LNCaP clone FGC (cell line): ENCODE results near the gene SYTL5.
"Not testable (repeated sequence)": the region's sequence is repeated elsewhere in the genome, so short reads cannot be mapped to it uniquely, and the experiment has no call there.

ENCODE experiments used
- DNase-seq: peaks from one replicate; pipeline ENCODE4 v3.0.0-alpha.2; 2011; ENCODE audit warnings: low read depth
- H3K4me3 ChIP-seq: 2 replicates; pipeline ENCODE4 v1.5.1; 2011; ENCODE audit warnings: mild to moderate bottlenecking, low read depth, low read length, control low read depth
- TF ChIP-seq, protein P1 (sequence below): IDR thresholded peaks from 2 replicates; pipeline ENCODE4 v1.5.1; 2012; ENCODE audit warnings: mild to moderate bottlenecking; ENCODE audit not compliant: control insufficient read depth, insufficient read depth; ENCODE audit errors: extremely low read depth

The SYTL5 gene

DNA sequence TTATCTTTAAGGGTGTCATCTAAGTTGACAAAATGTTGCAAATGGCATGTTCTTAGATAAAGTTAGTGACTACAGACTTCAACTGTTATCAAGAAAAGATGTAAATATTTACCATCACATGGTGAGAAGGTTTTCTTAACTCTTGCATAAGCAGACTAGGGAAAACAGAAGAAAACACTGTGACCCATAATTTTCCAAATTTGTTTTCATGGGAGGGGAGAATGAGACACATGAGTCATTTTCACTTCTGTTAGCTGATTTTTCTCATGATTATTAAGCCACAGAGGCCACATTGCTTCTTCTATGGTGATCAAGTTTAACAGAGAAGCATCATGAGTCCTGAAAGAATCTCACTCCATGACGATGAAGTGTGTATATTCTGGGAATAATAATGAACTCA, 30.2 kb upstream of the SYTL5 start:
- DNase-seq = no peak
- H3K4me3 ChIP-seq = no peak overlapping the region
- TF ChIP-seq, protein P1, sequence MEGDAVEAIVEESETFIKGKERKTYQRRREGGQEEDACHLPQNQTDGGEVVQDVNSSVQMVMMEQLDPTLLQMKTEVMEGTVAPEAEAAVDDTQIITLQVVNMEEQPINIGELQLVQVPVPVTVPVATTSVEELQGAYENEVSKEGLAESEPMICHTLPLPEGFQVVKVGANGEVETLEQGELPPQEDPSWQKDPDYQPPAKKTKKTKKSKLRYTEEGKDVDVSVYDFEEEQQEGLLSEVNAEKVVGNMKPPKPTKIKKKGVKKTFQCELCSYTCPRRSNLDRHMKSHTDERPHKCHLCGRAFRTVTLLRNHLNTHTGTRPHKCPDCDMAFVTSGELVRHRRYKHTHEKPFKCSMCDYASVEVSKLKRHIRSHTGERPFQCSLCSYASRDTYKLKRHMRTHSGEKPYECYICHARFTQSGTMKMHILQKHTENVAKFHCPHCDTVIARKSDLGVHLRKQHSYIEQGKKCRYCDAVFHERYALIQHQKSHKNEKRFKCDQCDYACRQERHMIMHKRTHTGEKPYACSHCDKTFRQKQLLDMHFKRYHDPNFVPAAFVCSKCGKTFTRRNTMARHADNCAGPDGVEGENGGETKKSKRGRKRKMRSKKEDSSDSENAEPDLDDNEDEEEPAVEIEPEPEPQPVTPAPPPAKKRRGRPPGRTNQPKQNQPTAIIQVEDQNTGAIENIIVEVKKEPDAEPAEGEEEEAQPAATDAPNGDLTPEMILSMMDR = no peak

DNA sequence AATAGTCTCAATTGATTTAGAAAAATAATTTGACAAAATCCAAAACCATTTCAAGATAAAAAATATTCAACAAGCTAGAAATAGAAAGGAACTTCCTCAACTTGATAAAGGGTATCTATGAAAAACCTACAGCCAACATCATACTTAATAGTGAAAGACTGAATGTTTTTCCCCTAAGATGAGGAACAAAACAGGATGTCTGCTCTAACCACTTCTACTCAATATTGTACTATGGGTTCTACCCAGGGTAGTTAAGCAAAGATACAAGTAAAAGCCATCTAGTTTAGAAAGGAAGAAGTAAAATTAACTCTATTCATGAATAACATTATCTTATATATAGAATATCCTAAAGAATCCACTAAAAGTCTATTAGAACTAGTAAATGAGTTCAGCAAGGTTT, 21.5 kb upstream of the SYTL5 start:
- no peak for DNase-seq
- no peak overlapping the region for H3K4me3 ChIP-seq
- TF ChIP-seq, protein P1 = no peak

DNA sequence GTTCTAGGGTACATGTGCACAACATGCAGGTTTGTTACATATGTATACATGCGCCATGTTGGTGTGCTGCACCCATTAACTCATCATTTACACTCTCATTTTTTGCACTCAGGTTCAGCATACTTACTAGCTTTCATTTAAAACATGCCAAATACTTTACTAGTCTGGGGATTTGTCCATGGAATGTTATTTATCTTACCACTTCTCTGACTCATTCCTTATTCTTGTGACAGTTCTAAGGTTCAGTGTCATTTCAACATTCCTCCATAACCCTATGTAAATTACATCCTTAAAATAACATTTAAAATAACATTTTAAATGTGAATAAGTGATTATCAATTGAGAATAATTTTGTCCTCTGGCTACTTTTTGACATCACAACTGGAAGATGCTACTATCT, 19.5 kb upstream of the SYTL5 start:
- no peak overlapping the region for H3K4me3 ChIP-seq
- DNase-seq = no peak
- TF ChIP-seq, protein P1 = no peak

DNA sequence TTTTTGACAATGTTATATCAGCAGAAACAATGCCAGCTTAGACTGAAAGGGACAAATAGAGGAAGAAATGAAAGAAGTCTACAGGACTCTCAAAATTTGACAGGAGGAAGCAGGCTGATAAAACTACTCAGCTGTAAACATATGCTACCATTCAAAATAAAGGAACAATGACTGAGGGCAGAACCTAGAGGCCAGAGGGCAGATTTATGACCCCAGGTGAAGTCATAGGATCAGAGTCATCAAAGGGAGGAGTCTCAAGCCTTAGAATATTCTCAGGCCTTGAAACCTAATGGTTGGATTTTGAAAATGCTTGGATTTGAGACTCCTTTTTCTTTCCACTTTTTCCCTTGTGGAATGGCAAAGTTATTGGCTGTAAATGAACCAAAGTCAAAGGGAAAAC, 17.0 kb upstream of the SYTL5 start:
- DNase-seq = no peak
- H3K4me3 ChIP-seq = no peak overlapping the region
- TF ChIP-seq, protein P1 = no peak

DNA sequence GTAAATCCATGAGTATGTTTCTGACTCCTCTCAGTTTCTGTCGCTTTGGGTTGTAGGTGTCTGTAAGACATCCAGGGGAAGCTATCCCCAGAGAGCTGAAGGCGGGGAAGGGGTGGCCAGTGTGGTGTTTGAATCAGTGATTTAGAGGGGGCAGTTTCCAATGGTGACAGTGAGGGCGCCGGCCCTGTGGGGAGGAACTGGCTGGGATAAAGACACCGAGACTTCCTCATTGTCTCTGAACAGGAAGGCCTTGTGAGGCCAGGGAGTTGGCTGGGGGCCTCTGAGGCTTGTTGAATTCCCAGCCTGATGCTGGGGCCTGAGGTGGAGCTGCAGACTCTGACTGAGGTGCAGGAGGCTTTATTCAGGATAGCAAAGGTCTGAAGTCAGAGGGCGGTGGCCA, 15.1 kb upstream of the SYTL5 start:
- not testable (repeated sequence) for DNase-seq, H3K4me3 ChIP-seq

DNA sequence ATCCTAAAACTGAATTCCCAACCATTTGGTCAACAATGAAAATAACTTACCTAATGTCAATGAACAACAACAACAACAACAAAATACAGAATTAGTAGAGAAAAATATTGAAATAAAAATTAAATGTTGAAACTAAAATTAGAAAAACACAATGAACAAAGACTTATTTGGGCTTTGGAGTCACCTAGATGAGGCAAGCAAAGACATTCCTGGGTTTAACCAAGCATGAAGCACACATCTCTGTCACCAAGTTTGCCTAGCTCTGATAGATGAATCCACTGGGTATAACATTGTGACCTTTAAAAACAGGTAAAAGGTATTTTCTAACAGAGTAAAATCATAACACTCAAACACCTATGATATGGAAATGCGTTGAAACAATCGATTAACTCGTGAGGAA, 13.2 kb upstream of the SYTL5 start:
- no peak overlapping the region for H3K4me3 ChIP-seq
- TF ChIP-seq, protein P1 = no peak
- no peak for DNase-seq

DNA sequence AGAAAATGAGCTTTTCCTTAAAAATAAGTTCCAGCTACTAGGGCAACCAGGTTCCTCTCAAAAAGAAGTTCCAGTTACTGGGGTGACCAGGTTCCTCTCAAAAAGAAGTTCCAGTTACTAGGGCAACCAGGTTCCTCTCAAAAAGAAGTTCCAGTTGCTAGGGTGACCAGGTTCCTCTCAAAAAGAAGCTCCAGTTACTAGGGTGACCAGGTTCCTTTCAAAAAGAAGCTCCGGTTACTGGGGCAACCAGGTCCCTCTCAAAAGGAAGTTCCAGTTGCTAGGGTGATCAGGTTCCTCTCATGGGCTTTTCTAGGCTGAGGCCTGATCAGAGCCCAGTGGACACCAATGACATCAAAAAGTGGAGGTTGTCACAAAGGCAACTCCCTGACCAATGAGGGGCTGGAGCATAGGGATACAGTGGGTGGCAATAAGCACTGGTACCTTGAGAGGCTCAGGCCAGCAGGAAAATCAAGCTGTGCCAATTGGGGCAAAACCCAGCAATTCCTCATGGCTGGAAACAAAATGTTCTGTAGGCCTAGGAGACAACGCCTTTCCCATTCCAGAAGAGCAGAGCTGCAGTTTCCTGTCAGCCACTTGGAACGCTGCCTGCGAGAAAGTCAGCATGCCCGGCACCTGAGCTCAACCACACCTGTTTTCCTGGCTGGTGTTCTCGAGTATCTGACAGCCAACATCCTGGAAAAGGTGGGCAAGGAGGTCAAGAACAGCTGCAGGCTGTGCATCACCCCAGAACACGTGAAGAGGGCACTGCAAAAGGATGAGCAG, 12.3 kb upstream of the SYTL5 start:
- DNase-seq = peak; percentile 62
- TF ChIP-seq, protein P1 = no peak
- no peak overlapping the region for H3K4me3 ChIP-seq
